ENCODE results near the gene MATK. TPM values are rescaled to one million over a fixed set of nuclear protein-coding genes. Genes with fewer than 3 reads are reported as not detected.

Gene MATK
- total and polyA plus RNA-seq, 5 donors from 2014 or later: 1.4 to 4.7 (median 1.9) TPM

DNA sequence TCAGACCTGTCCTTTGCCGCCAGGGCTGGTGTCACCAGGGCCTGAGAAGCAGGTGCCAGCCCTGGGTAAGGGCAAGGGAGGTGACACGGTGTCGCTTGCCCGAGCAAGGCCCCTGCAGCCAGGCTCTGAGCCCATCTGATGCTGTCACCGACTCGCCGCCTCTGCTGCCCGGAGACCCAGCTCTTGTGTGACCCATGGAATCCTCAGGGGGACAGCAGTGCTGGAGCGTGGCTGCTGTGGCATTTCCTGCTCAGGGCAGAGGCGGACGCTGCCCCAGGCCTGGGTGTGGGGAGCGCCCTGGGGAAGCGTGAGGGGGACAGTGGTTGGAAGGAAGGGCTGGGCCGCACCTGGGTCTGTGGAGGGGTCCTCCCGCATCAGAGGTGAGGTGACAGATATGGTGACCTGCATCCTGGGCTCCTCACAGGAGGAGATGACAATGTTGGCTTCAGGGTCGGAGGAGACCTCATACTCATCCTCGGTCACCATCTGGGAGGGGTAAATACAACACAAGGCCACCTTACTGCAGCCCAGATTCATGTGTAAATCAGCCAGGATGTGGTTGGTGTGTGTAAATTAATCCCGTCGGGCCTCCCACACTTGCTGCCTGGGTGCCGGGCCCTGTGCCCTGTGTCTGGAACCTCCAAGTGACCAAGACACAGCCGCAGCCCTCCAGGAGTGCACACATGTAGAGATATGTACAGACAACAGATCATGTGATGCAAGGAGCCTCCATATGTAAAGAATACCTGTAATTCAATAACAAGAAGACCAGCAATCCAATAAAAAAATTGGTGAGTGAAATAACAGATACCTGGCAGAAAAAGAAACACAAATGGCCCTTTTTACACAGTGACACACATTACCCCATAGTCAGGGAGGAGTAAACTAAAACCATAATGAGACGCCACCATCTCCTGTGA lies 27.6 kb upstream of the MATK start:
- Histone ChIP-seq H3K4me1 (ENCODE audit: control insufficient read depth, insufficient read depth, low read length, poor library complexity, severe bottlenecking) (peaks cover 39% of the 10 kb centered on the region), H3K4me3 (ENCODE audit: low read depth, low read length) (no peak overlapping the region)
- peak in 1 of 3 donors; percentile 28 for DNase-seq

DNA sequence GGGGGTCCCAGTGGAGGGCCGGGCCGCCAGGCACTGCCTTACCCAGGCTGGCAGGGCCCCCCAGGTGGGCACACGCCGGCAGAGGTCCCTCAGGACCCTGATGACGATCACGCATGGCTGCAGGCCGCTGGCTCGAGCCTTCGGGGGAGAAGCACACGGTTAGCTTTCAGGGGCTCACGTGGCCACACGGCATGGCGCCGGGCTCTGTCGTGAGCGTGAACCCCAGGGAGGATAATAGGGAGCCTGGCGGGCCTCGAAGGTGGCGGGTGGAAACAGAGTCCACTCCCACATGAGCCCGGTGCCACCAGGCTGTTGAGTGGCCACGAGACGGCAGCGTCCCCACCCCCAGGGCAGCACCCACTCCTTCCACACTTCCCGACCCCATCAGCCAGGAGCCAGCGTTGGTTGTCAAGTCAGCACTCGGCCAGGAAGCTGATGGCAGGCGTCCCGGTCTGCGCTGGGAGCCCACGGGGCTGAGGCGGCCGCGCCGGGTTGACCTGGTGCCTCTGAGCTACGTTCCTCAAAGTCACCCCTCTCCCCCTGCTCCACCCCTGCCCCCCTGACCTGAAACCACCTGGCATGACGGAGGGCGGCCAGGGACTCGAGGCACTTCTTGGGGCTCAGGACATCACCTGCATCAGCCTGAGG lies 24.7 kb upstream of the MATK start:
- peaks cover 6 to 48% (median 27%) of the 10 kb centered on the region in 4 donors for H3K4me1 Mint-ChIP-seq

More for the DNA sequence above, 27.6 kb upstream of the MATK start:
- Mint-ChIP-seq H3K36me3 (no peaks in the 10 kb centered on the region), H3K4me3 (peak overlapping the region; percentile 54 to 75 (median 66)), H3K27ac (peak overlapping the region; percentile 77 to 95 (median 94)), H3K27me3 (no peaks in the 10 kb centered on the region), H3K9me3 (peaks cover 0 to 2% (median 0%) of the 10 kb centered on the region in 7 donors), H3K4me1 (peaks cover 6 to 50% (median 30%) of the 10 kb centered on the region in 4 donors)
- H3K9me3 ChIP-seq (ENCODE audit: control insufficient read depth in 2 of 2, low read length in 2 of 2): no peaks in the 10 kb centered on the region
- no peak for ATAC-seq (ENCODE audit: low read depth in 2 of 2)
- no peaks in the 10 kb centered on the region for H3K36me3 ChIP-seq (ENCODE audit: control insufficient read depth, insufficient read depth, low read length)
- no peaks in the 10 kb centered on the region for H3K27me3 ChIP-seq (ENCODE audit: control insufficient read depth, insufficient read depth, low read length)
- H3K27ac ChIP-seq (ENCODE audit: insufficient read depth, low read length, poor library complexity, severe bottlenecking): peak overlapping the region; percentile 72

DNA sequence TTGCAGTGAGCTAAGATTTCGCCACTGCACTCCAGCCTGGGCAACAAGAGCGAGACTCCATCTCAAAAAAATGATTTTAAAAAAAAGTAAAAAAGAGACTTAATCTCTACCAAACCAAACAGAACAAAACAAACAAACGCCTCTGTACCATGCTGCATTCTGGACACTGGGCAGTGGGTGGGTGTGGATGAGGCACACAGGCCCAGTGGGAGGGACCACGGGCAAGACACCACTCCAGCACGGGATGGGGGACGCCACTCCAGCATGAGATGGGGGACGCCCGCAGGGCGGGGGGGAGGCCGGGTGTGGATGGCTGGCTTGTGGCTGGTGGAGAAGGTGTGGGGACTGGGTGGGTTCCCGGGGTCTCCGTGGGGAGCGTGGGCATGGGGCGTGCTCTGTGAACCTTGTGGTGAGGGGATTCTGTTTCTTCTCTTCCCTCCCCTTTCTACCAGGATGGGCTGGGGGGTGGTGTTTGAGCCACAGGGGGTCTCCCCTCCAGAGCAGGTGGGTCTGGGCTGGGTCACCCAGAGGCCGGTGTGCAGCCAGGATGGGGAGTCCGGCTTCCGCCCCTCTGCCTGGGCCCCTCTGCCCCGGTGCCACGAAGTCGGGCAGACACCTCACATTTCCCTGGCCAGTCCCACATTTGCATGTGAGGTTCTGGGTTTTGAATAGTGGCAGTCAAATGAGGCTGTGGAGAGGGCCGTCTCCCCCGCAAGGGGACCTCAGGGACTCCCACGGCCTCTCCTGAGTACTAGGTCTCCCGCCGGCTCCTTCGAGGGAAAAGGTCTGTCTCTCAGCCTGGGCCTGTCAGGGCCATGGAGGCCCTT lies 23.9 kb upstream of the MATK start:
- peaks cover 39% of the 10 kb centered on the region for H3K4me1 ChIP-seq (ENCODE audit: control insufficient read depth, insufficient read depth, low read length, poor library complexity, severe bottlenecking)
- no peaks in the 10 kb centered on the region for H3K9me3 ChIP-seq (ENCODE audit: control insufficient read depth in 2 of 2, low read length in 2 of 2)
- Mint-ChIP-seq H3K27me3 (no peaks in the 10 kb centered on the region), H3K4me1 (peaks cover 6 to 44% (median 26%) of the 10 kb centered on the region in 4 donors), H3K36me3 (no peaks in the 10 kb centered on the region), H3K4me3 (no peak overlapping the region), H3K27ac (peak overlapping the region in 1 of 3 donors; percentile 20), H3K9me3 (peaks cover 0 to 2% (median 0%) of the 10 kb centered on the region in 7 donors)
- DNase-seq (no peak), ATAC-seq (ENCODE audit: low read depth in 2 of 2) (no peak)
- no peaks in the 10 kb centered on the region for H3K27me3 ChIP-seq (ENCODE audit: control insufficient read depth, insufficient read depth, low read length)
- H3K36me3 ChIP-seq (ENCODE audit: control insufficient read depth, insufficient read depth, low read length): no peaks in the 10 kb centered on the region
- no peak overlapping the region for H3K27ac ChIP-seq (ENCODE audit: insufficient read depth, low read length, poor library complexity, severe bottlenecking)
- no peak overlapping the region for H3K4me3 ChIP-seq (ENCODE audit: low read depth, low read length)

More for the DNA sequence above, 24.7 kb upstream of the MATK start:
- peaks cover 39% of the 10 kb centered on the region for H3K4me1 ChIP-seq (ENCODE audit: control insufficient read depth, insufficient read depth, low read length, poor library complexity, severe bottlenecking)
- H3K9me3 ChIP-seq (ENCODE audit: control insufficient read depth in 2 of 2, low read length in 2 of 2): no peaks in the 10 kb centered on the region
- H3K27me3 ChIP-seq (ENCODE audit: control insufficient read depth, insufficient read depth, low read length): no peaks in the 10 kb centered on the region
- H3K27ac ChIP-seq (ENCODE audit: insufficient read depth, low read length, poor library complexity, severe bottlenecking): no peak overlapping the region
- H3K9me3 Mint-ChIP-seq: peaks cover 0 to 2% (median 0%) of the 10 kb centered on the region in 7 donors
- ATAC-seq (ENCODE audit: low read depth in 2 of 2) (no peak), DNase-seq (no peak)
- no peaks in the 10 kb centered on the region for H3K27me3 Mint-ChIP-seq
- no peak overlapping the region for H3K4me3 ChIP-seq (ENCODE audit: low read depth, low read length)
- H3K27ac Mint-ChIP-seq: peak overlapping the region in 1 of 3 donors; percentile 78
- H3K36me3 Mint-ChIP-seq: no peaks in the 10 kb centered on the region
- no peaks in the 10 kb centered on the region for H3K36me3 ChIP-seq (ENCODE audit: control insufficient read depth, insufficient read depth, low read length)
- no peak overlapping the region for H3K4me3 Mint-ChIP-seq

DNA sequence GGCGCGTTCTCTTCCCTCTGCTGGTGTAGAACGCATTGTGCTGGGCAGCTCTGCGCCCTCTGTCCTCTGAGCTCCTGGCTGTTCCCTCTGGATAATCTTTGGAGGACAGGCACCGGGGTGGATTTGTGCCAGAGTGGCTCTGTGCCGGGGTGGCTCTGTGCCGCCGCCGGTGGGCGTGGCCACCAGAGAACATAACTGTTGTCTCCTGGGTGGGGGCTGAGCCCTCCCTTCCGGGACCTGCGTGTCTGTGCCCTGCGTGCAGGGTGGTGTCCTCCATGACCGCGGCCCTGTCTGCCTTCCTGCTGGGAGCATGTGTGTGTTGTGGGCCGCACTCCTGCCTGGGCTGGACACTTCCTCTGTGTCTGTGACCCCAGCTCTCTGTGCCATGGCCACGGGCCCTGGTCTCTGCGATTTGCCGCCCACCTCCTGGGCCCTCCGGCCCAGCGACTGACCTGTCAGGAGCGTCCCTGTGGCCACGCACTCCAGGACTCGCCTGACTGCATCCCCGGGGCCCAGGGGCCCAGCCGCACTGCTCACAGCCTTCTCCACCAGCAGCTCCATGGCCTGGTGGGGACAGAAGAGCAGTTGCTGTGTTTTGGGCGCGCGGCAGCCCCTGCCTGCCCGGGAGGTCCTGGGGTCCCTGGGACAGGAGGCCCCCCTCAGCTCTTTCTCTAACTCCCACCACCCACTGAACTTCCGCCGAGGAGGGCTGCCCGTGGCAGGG lies 22.4 kb upstream of the MATK start:
- no peak overlapping the region for H3K4me3 ChIP-seq (ENCODE audit: low read depth, low read length)
- no peaks in the 10 kb centered on the region for H3K9me3 ChIP-seq (ENCODE audit: control insufficient read depth in 2 of 2, low read length in 2 of 2)
- no peak overlapping the region for H3K27ac ChIP-seq (ENCODE audit: insufficient read depth, low read length, poor library complexity, severe bottlenecking)
- peaks cover 0 to 30% (median 15%) of the 10 kb centered on the region in 4 donors for H3K4me1 Mint-ChIP-seq
- no peaks in the 10 kb centered on the region for H3K36me3 Mint-ChIP-seq
- peak overlapping the region in 2 of 3 donors; percentile 69 to 94 for H3K27ac Mint-ChIP-seq
- H3K4me3 Mint-ChIP-seq: peak overlapping the region in 1 of 4 donors; percentile 74
- peaks cover 26% of the 10 kb centered on the region for H3K4me1 ChIP-seq (ENCODE audit: control insufficient read depth, insufficient read depth, low read length, poor library complexity, severe bottlenecking)
- DNase-seq (no peak), ATAC-seq (ENCODE audit: low read depth in 2 of 2) (no peak)
- no peaks in the 10 kb centered on the region for H3K27me3 ChIP-seq (ENCODE audit: control insufficient read depth, insufficient read depth, low read length)
- peaks cover 0 to 2% (median 0%) of the 10 kb centered on the region in 7 donors for H3K9me3 Mint-ChIP-seq
- no peaks in the 10 kb centered on the region for H3K36me3 ChIP-seq (ENCODE audit: control insufficient read depth, insufficient read depth, low read length)
- H3K27me3 Mint-ChIP-seq: no peaks in the 10 kb centered on the region

DNA sequence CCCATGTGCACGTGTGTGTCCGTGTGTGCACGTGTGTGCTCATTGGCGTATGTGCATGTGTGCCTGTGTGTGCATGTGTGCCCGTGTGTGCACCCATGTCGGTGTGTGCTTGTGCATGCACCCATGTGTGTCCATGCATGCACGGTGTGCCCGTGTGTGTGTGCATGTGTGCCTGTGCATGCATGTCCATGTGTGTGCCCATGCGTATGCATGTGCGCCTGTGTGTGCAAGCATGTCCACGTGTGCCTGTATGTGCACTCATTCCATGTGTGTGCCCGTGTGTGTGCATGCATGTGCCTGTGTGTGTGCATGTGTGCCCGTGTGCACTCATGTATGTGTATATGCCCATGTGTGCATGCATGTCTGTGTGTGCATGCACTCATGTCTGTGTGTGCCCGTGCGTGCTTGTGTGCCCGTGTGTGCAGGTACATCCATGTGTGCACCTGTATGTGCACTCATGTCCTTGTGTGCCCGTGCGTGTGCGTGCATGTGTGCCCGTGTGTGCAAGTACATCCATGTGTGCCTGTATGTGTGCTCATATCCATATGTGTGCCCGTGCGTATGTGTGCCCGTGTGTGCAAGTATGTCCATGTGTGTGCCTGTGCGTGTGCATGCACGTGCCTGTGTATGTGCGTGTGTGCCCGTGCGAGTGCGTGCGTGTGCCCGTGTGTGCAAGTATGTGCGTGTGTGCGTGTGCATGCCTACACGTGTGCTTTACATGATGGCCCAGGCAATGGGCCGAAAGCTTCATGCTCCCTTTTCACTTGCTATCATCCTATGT lies 21.6 kb upstream of the MATK start:
- Mint-ChIP-seq H3K36me3 (no peaks in the 10 kb centered on the region), H3K27me3 (no peaks in the 10 kb centered on the region), H3K4me3 (peak overlapping the region in 1 of 4 donors; percentile 74), H3K9me3 (peaks cover 0 to 2% (median 0%) of the 10 kb centered on the region in 7 donors), H3K4me1 (peaks cover 0 to 23% (median 14%) of the 10 kb centered on the region in 4 donors), H3K27ac (peak overlapping the region in 2 of 3 donors; percentile 77 to 94)
- no peak for DNase-seq
- Histone ChIP-seq H3K4me3 (ENCODE audit: low read depth, low read length) (no peak overlapping the region), H3K36me3 (ENCODE audit: control insufficient read depth, insufficient read depth, low read length) (no peaks in the 10 kb centered on the region), H3K9me3 (ENCODE audit: control insufficient read depth in 2 of 2, low read length in 2 of 2) (no peaks in the 10 kb centered on the region), H3K4me1 (ENCODE audit: control insufficient read depth, insufficient read depth, low read length, poor library complexity, severe bottlenecking) (peaks cover 18% of the 10 kb centered on the region), H3K27ac (ENCODE audit: insufficient read depth, low read length, poor library complexity, severe bottlenecking) (no peak overlapping the region), H3K27me3 (ENCODE audit: control insufficient read depth, insufficient read depth, low read length) (no peaks in the 10 kb centered on the region)
- ATAC-seq (ENCODE audit: low read depth in 2 of 2): no peak

DNA sequence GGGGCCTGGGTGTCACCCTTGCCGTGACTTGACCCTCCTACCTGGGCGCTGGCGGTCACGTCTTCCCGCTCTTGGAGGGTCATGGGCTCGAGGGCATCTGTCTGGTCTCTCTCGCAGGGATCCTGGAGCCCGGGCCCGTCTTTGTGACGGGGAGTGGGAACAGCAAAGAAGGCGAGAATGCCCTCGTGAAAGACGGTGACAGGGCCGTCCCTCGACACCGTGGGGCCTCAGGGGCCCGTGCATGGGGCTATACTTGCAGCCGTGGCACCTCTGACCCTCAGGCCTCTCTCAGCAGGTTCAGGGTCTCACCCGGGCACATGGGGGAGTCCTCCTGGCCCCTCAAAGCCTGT lies 20.9 kb upstream of the MATK start:
- Histone ChIP-seq H3K9me3 (ENCODE audit: control insufficient read depth in 2 of 2, low read length in 2 of 2) (no peaks in the 10 kb centered on the region), H3K36me3 (ENCODE audit: control insufficient read depth, insufficient read depth, low read length) (no peaks in the 10 kb centered on the region), H3K4me3 (ENCODE audit: low read depth, low read length) (no peak overlapping the region), H3K27me3 (ENCODE audit: control insufficient read depth, insufficient read depth, low read length) (no peaks in the 10 kb centered on the region), H3K4me1 (ENCODE audit: control insufficient read depth, insufficient read depth, low read length, poor library complexity, severe bottlenecking) (peaks cover 11% of the 10 kb centered on the region), H3K27ac (ENCODE audit: insufficient read depth, low read length, poor library complexity, severe bottlenecking) (no peak overlapping the region)
- DNase-seq: no peak
- H3K36me3 Mint-ChIP-seq: no peaks in the 10 kb centered on the region
- H3K9me3 Mint-ChIP-seq: peaks cover 0 to 2% (median 0%) of the 10 kb centered on the region in 7 donors
- ATAC-seq (ENCODE audit: low read depth in 2 of 2): no peak
- peaks cover 0 to 19% (median 9%) of the 10 kb centered on the region in 4 donors for H3K4me1 Mint-ChIP-seq
- H3K27me3 Mint-ChIP-seq: no peaks in the 10 kb centered on the region
- no peak overlapping the region for H3K4me3 Mint-ChIP-seq
- H3K27ac Mint-ChIP-seq: no peak overlapping the region
